ENCODE results near the gene NARS2.

DNA sequence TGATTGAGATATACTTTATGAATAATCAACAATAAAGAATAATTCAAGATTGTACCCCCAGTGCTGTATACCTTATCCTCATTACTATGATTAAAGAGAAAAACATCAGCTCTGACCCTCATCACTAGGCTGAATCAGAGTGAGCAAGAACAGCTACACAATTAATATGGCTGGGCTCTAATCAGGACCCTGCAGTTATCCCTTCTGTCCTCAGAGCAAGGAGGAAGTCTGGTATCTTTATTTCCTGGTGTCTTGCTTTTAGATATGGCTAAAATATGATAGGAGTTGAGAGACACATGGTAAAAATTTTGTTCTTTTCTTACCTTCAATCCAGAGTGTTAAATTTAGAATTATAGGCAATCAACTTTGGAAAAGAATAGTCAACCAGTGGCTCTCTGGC is 128.5 kb downstream of the NARS2 start:
- TF ChIP-seq YY1 (IDR thresholded peaks at IDR 0.05; ENCODE audit: insufficient read depth, insufficient read length) (no peak), ZNF274 (IDR thresholded peaks at IDR 0.05; ENCODE audit: low read depth, low read length) (no peak)

Data from NT2/D1 (cell line).